ENCODE measurements around the gene ZDHHC18. TPM values are rescaled to one million over a fixed set of nuclear protein-coding genes. Genes with fewer than 3 reads are reported as not detected.

Gene ZDHHC18
- total RNA-seq, 1 experiment from 2014 or later = 27.9 TPM

DNA sequence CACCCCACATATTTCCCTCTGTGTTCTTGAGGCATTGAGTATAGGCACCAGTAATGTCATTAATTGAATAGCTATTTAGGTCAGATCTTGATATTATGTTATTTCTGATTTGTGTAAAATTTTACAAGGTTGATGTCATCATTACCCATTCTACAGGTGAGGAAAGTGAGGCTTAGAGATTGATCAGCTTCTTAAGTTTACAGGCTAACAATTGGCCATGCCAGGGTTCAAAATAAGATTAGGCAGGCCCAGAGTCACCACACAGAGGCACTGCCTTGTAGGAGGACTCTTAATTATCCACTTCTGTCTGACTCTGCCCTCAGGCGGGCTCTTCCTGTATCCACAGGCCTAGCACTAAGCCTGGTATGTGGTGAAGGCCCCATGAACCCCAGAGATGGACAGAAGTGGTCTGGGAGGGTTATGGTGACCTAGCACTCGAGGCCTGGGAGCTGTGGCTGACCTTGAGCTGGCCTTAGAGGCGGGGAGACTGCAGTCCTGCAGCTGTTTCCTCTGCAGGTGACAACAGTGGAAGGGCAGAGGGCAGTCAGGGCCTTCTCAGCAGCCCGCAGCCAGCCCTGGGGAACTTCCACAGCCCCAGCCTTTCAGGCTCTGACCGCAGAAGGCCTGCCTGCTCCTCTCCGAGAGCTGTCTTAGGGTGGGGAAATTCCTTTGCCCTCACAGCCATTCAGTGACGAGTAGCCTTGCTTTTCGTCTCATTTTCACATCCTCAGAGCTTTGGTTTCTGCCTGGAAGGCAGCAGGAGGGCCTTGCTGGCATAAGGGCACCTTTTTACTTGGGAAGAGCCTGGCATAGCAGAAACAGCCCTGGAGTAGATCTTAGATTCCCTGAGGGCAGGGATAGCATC, 12.2 kb downstream of the ZDHHC18 start:
- BruUV-seq (replicated peaks) = no TSS peak
- H3K9me3 ChIP-seq (ENCODE audit: low read depth, low read length, poor library complexity, severe bottlenecking) = no peaks in the 10 kb centered on the region
- no peak overlapping the region for H3K27ac ChIP-seq (ENCODE audit: low read depth, low read length, poor library complexity, severe bottlenecking)
- ChIA-PET CTCF (no interaction called here), POLR2A (ENCODE audit: low non-redundant PET) (no interaction called here)
- H3K27me3 ChIP-seq (replicated peaks; ENCODE audit: insufficient read depth, low read depth, low read length, poor library complexity) = no peaks in the 10 kb centered on the region
- intact Hi-C loops (cut with micrococcal nuclease; ENCODE audit: unreplicated experiment) = no loop called here
- H3K36me3 ChIP-seq (ENCODE audit: insufficient read depth, low read length, poor library complexity, severe bottlenecking) = peaks cover 26% of the 10 kb centered on the region
- no peaks in the 10 kb centered on the region for H3K4me1 ChIP-seq (ENCODE audit: insufficient read depth, low read length, poor library complexity, severe bottlenecking)
- no peak overlapping the region for H3K4me3 ChIP-seq (ENCODE audit: low read depth, low read length, poor library complexity, severe bottlenecking)
- TF ChIP-seq, protein P1, sequence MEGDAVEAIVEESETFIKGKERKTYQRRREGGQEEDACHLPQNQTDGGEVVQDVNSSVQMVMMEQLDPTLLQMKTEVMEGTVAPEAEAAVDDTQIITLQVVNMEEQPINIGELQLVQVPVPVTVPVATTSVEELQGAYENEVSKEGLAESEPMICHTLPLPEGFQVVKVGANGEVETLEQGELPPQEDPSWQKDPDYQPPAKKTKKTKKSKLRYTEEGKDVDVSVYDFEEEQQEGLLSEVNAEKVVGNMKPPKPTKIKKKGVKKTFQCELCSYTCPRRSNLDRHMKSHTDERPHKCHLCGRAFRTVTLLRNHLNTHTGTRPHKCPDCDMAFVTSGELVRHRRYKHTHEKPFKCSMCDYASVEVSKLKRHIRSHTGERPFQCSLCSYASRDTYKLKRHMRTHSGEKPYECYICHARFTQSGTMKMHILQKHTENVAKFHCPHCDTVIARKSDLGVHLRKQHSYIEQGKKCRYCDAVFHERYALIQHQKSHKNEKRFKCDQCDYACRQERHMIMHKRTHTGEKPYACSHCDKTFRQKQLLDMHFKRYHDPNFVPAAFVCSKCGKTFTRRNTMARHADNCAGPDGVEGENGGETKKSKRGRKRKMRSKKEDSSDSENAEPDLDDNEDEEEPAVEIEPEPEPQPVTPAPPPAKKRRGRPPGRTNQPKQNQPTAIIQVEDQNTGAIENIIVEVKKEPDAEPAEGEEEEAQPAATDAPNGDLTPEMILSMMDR (conservative IDR thresholded peaks at IDR 0.05; ENCODE audit: low read depth, low read length) = no peak
- TF ChIP-seq EZH2 (IDR thresholded peaks at IDR 0.05; ENCODE audit: borderline replicate concordance, low read depth, low read length, poor library complexity, severe bottlenecking) = no peak
- DNase-seq (ENCODE audit: low spot score) = no peak

DNA sequence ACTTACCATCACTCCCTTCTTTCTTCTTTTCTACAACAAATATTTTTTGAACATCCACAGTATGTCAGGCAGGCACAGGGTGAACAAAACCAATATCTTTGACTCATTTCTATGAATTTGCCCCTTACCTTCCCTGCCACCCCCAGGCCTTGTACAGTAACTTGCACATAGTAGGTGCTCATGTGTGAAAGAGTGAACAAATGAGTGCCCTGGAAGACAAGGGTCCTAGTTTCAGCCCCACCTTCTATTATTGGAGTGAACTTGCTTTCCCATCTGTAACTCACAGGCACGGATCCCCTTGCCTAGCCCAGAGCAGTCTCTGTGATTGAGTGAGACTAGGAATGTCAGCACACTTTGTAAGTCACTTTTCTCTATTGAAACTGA, 12.8 kb downstream of the ZDHHC18 start:
- Histone ChIP-seq H3K9me3 (ENCODE audit: low read depth, low read length, poor library complexity, severe bottlenecking) (no peaks in the 10 kb centered on the region), H3K4me1 (ENCODE audit: insufficient read depth, low read length, poor library complexity, severe bottlenecking) (no peaks in the 10 kb centered on the region), H3K36me3 (ENCODE audit: insufficient read depth, low read length, poor library complexity, severe bottlenecking) (peaks cover 25% of the 10 kb centered on the region), H3K27me3 (replicated peaks; ENCODE audit: insufficient read depth, low read depth, low read length, poor library complexity) (no peaks in the 10 kb centered on the region), H3K4me3 (ENCODE audit: low read depth, low read length, poor library complexity, severe bottlenecking) (no peak overlapping the region), H3K27ac (ENCODE audit: low read depth, low read length, poor library complexity, severe bottlenecking) (no peak overlapping the region)
- CTCF ChIA-PET = no interaction called here
- no TSS peak for BruUV-seq (replicated peaks)
- no peak for DNase-seq (ENCODE audit: low spot score)
- TF ChIP-seq EZH2 (IDR thresholded peaks at IDR 0.05; ENCODE audit: borderline replicate concordance, low read depth, low read length, poor library complexity, severe bottlenecking) = no peak
- TF ChIP-seq, protein P1 (conservative IDR thresholded peaks at IDR 0.05; ENCODE audit: low read depth, low read length) = no peak
- intact Hi-C loops (cut with micrococcal nuclease; ENCODE audit: unreplicated experiment) = no loop called here
- POLR2A ChIA-PET (ENCODE audit: low non-redundant PET) = no interaction called here

GRCh38 chr1:26839779-26840178, 13.3 kb downstream of the ZDHHC18 start:
- Histone ChIP-seq H3K36me3 (ENCODE audit: insufficient read depth, low read length, poor library complexity, severe bottlenecking) (peaks cover 22% of the 10 kb centered on the region), H3K27ac (ENCODE audit: low read depth, low read length, poor library complexity, severe bottlenecking) (no peak overlapping the region), H3K4me3 (ENCODE audit: low read depth, low read length, poor library complexity, severe bottlenecking) (no peak overlapping the region), H3K4me1 (ENCODE audit: insufficient read depth, low read length, poor library complexity, severe bottlenecking) (no peaks in the 10 kb centered on the region), H3K9me3 (ENCODE audit: low read depth, low read length, poor library complexity, severe bottlenecking) (no peaks in the 10 kb centered on the region), H3K27me3 (replicated peaks; ENCODE audit: insufficient read depth, low read depth, low read length, poor library complexity) (no peaks in the 10 kb centered on the region)
- TF ChIP-seq EZH2 (IDR thresholded peaks at IDR 0.05; ENCODE audit: borderline replicate concordance, low read depth, low read length, poor library complexity, severe bottlenecking) = no peak
- TF ChIP-seq, protein P1 (conservative IDR thresholded peaks at IDR 0.05; ENCODE audit: low read depth, low read length) = no peak
- CTCF ChIA-PET = no interaction called here
- no peak for DNase-seq (ENCODE audit: low spot score)
- POLR2A ChIA-PET (ENCODE audit: low non-redundant PET) = no interaction called here
- intact Hi-C loops (cut with micrococcal nuclease; ENCODE audit: unreplicated experiment) = no loop called here
- BruUV-seq (replicated peaks) = no TSS peak
